Gastroesophageal sphincter (tissue), 3 donors: ENCODE measurements around the gene SYNM.

ENCODE experiments used
- EP300 ChIP-seq: sonication (generic); formaldehyde crosslinking; IDR thresholded peaks from one replicate; pipeline ENCODE4 v1.6.1; 2017; ENCODE audit warnings: antibody characterized with exemption, mild to moderate bottlenecking
- TF ChIP-seq, protein P1 (sequence below), 4 experiments: fragments of 200-600 bp in 2 of 4; fragments of 450-650 bp in 2 of 4; sonication (generic) in 1 of 4; IDR thresholded peaks; one replicate each; pipeline ENCODE4 v1.5.1; 2017 to 2019; ENCODE audit warnings: antibody characterized with exemption in 4 of 4, mild to moderate bottlenecking in 2 of 4, moderate library complexity in 2 of 4

DNA sequence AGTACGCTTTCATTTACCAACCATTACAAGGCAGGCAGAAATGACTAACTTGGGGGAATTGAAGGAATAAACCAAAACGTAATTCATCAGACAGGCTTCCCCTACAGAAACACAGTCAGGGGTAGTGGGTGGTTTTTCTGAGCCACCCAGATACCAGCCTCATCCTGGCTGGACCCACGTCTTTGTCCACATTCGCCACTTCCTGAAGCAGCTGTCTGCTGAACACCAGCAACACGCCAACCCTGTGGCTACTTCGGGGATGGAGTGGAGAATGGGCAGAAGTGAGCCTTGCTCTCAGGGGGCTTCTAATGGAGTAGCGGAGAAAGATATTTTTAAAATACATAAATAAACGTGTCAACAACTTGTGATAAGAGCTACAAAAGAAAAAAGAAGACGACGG lies 40.1 kb downstream of the SYNM start:
- TF ChIP-seq, protein P1, sequence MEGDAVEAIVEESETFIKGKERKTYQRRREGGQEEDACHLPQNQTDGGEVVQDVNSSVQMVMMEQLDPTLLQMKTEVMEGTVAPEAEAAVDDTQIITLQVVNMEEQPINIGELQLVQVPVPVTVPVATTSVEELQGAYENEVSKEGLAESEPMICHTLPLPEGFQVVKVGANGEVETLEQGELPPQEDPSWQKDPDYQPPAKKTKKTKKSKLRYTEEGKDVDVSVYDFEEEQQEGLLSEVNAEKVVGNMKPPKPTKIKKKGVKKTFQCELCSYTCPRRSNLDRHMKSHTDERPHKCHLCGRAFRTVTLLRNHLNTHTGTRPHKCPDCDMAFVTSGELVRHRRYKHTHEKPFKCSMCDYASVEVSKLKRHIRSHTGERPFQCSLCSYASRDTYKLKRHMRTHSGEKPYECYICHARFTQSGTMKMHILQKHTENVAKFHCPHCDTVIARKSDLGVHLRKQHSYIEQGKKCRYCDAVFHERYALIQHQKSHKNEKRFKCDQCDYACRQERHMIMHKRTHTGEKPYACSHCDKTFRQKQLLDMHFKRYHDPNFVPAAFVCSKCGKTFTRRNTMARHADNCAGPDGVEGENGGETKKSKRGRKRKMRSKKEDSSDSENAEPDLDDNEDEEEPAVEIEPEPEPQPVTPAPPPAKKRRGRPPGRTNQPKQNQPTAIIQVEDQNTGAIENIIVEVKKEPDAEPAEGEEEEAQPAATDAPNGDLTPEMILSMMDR (IDR thresholded peaks at IDR 0.05): no peak
- TF ChIP-seq EP300: no peak
